ACC112 (cell line): ENCODE measurements around the gene KCNF1.
A peak's percentile ranks its signal among the peaks of the same experiment; 100 is the strongest.

Source experiments
- H2AFZ ChIP-seq: fragments of 200-600 bp; sonication (generic); one replicate; pipeline ENCODE4 v1.6.0; 2017; ENCODE audit warnings: antibody characterized with exemption, low read length; ENCODE audit not compliant: unreplicated experiment
- H3K27ac ChIP-seq: fragments of 200-600 bp; sonication (generic); 2 replicates; pipeline ENCODE4 v1.5.1; 2014; ENCODE audit warnings: low read depth, mild to moderate bottlenecking, antibody characterized with exemption, low read length, moderate library complexity
- H3K27me3 ChIP-seq: fragments of 200-600 bp; sonication (generic); 2 replicates; pipeline ENCODE4 v1.6.1; 2014; ENCODE audit warnings: mild to moderate bottlenecking, antibody characterized with exemption, low read length, moderate library complexity, mixed read lengths; ENCODE audit not compliant: insufficient read depth
- H3K36me3 ChIP-seq: fragments of 200-600 bp; sonication (generic); 2 replicates; pipeline ENCODE4 v1.6.1; 2016; ENCODE audit warnings: mild to moderate bottlenecking, antibody characterized with exemption, low read length, moderate library complexity, mixed read lengths; ENCODE audit not compliant: insufficient read depth
- H3K4me1 ChIP-seq: fragments of 200-600 bp; sonication (generic); one replicate; pipeline ENCODE4 v1.6.1; 2016; ENCODE audit warnings: low read length, mixed read lengths; ENCODE audit not compliant: insufficient read depth, unreplicated experiment, control insufficient read depth
- H3K4me3 ChIP-seq: fragments of 200-600 bp; sonication (generic); 2 replicates; pipeline ENCODE4 v1.5.1; 2014; ENCODE audit warnings: mild to moderate bottlenecking, low read depth, low read length
- H3K79me2 ChIP-seq: fragments of 200-600 bp; sonication (generic); one replicate; pipeline ENCODE4 v1.6.0; 2016; ENCODE audit warnings: low read length; ENCODE audit not compliant: control insufficient read depth, unreplicated experiment, insufficient read depth

Gene KCNF1

GRCh38 chr2:10905862-10906143 lies 5.9 kb upstream of the KCNF1 start:
- peaks cover 10% of the 10 kb centered on the region; the same call in 1 of the 2 replicates for H3K27me3 ChIP-seq
- H3K4me1 ChIP-seq: no peaks in the 10 kb centered on the region
- no peak overlapping the region for H2AFZ ChIP-seq
- no peak overlapping the region for H3K4me3 ChIP-seq
- no peak overlapping the region for H3K27ac ChIP-seq
- H3K36me3 ChIP-seq: no peaks in the 10 kb centered on the region
- no peaks in the 10 kb centered on the region for H3K79me2 ChIP-seq

GRCh38 chr2:10906926-10907625 lies 4.7 kb upstream of the KCNF1 start:
- Histone ChIP-seq H3K27ac (no peak overlapping the region), H3K79me2 (no peaks in the 10 kb centered on the region)

GRCh38 chr2:10908195-10908594 lies 3.5 kb upstream of the KCNF1 start:
- Histone ChIP-seq H2AFZ (no peak overlapping the region), H3K4me3 (no peak overlapping the region), H3K4me1 (no peaks in the 10 kb centered on the region), H3K79me2 (no peaks in the 10 kb centered on the region), H3K27me3 (peaks cover 28% of the 10 kb centered on the region), H3K27ac (no peak overlapping the region), H3K36me3 (no peaks in the 10 kb centered on the region)

More at GRCh38 chr2:10906926-10907625, 4.7 kb upstream of the KCNF1 start:
- no peak overlapping the region for H2AFZ ChIP-seq
- no peaks in the 10 kb centered on the region for H3K36me3 ChIP-seq
- no peak overlapping the region for H3K4me3 ChIP-seq
- H3K27me3 ChIP-seq: peaks cover 18% of the 10 kb centered on the region; the same call in 1 of the 2 replicates
- H3K4me1 ChIP-seq: no peaks in the 10 kb centered on the region

GRCh38 chr2:10909050-10909995 lies 2.4 kb upstream of the KCNF1 start:
- Histone ChIP-seq H3K79me2 (no peaks in the 10 kb centered on the region), H3K27ac (no peak overlapping the region), H3K4me3 (no peak overlapping the region), H3K4me1 (no peaks in the 10 kb centered on the region), H2AFZ (no peak overlapping the region), H3K27me3 (peaks cover 38% of the 10 kb centered on the region), H3K36me3 (no peaks in the 10 kb centered on the region)

- no peaks in the 10 kb centered on the region for H3K4me1 ChIP-seq
- H3K4me3 ChIP-seq: no peak overlapping the region
- no peaks in the 10 kb centered on the region for H3K36me3 ChIP-seq
- no peaks in the 10 kb centered on the region for H3K79me2 ChIP-seq
- no peak overlapping the region for H2AFZ ChIP-seq
- no peak overlapping the region for H3K27ac ChIP-seq
- peaks cover 42% of the 10 kb centered on the region for H3K27me3 ChIP-seq
These were observed 1.8 kb upstream of the KCNF1 start for GRCh38 chr2:10909996-10910341.

- no peaks in the 10 kb centered on the region for H3K4me1 ChIP-seq
- H3K4me3 ChIP-seq: no peak overlapping the region
- no peaks in the 10 kb centered on the region for H3K79me2 ChIP-seq
- no peak overlapping the region for H2AFZ ChIP-seq
- H3K27ac ChIP-seq: no peak overlapping the region
- H3K36me3 ChIP-seq: no peaks in the 10 kb centered on the region
- H3K27me3 ChIP-seq: peaks cover 42% of the 10 kb centered on the region
These were observed 1.1 kb upstream of the KCNF1 start for GRCh38 chr2:10910625-10911024.

- H3K27ac ChIP-seq: no peak overlapping the region
- H3K27me3 ChIP-seq: peaks cover 42% of the 10 kb centered on the region
- H3K4me3 ChIP-seq: peak overlapping the region; percentile 75
- no peaks in the 10 kb centered on the region for H3K36me3 ChIP-seq
- H2AFZ ChIP-seq: peak overlapping the region; percentile 13
- no peaks in the 10 kb centered on the region for H3K4me1 ChIP-seq
- no peaks in the 10 kb centered on the region for H3K79me2 ChIP-seq
These were observed 470 bp downstream of the KCNF1 start for GRCh38 chr2:10912076-10912731.

GRCh38 chr2:10912796-10913455 lies 1.2 kb downstream of the KCNF1 start:
- H3K79me2 ChIP-seq: no peaks in the 10 kb centered on the region
- no peaks in the 10 kb centered on the region for H3K36me3 ChIP-seq
- H2AFZ ChIP-seq: no peak overlapping the region
- peaks cover 42% of the 10 kb centered on the region for H3K27me3 ChIP-seq
- H3K4me1 ChIP-seq: no peaks in the 10 kb centered on the region
- H3K27ac ChIP-seq: no peak overlapping the region
- H3K4me3 ChIP-seq: no peak overlapping the region

- no peaks in the 10 kb centered on the region for H3K36me3 ChIP-seq
- H3K4me1 ChIP-seq: peaks cover 2% of the 10 kb centered on the region
- H2AFZ ChIP-seq: no peak overlapping the region
- no peak overlapping the region for H3K27ac ChIP-seq
- no peaks in the 10 kb centered on the region for H3K79me2 ChIP-seq
- H3K4me3 ChIP-seq: no peak overlapping the region
- peaks cover 42% of the 10 kb centered on the region for H3K27me3 ChIP-seq
These were observed 2.0 kb downstream of the KCNF1 start for GRCh38 chr2:10913501-10914271.

GRCh38 chr2:10914272-10914693 lies 2.5 kb downstream of the KCNF1 start:
- Histone ChIP-seq H2AFZ (no peak overlapping the region), H3K4me3 (no peak overlapping the region), H3K79me2 (no peaks in the 10 kb centered on the region)

More at GRCh38 chr2:10914272-10914693, 2.5 kb downstream of the KCNF1 start:
- peaks cover 7% of the 10 kb centered on the region for H3K4me1 ChIP-seq
- peaks cover 42% of the 10 kb centered on the region for H3K27me3 ChIP-seq
- no peaks in the 10 kb centered on the region for H3K36me3 ChIP-seq
- no peak overlapping the region for H3K27ac ChIP-seq
